NCI-H1092 (cell line): ENCODE measurements around the gene CFI.

Source experiments
- DNase-seq: peaks from one replicate; lab custom pipeline; 2025; lab: John Stamatoyannopoulos, UW

Gene CFI

GRCh38 chr4:109801895-109802319 lies at the start of gene CFI:
Gene CFI, minus strand, starts transcription at chr4:109801999. Its CDS starts 28 bp downstream, at chr4:109801971.
- DNase-seq, result no peak

GRCh38 chr4:109850601-109851000 lies 48.8 kb upstream of the CFI start:
- no peak for DNase-seq

- DNase-seq, result no peak
Measured at GRCh38 chr4:109848501-109848900, 46.7 kb upstream of the CFI start.

GRCh38 chr4:109847896-109848442 lies 46.2 kb upstream of the CFI start, which contains the start of gene LRIT3:
Gene LRIT3, plus strand, starts transcription at chr4:109848107. Its CDS starts 95 bp downstream, at chr4:109848202.
- no peak for DNase-seq

- no peak for DNase-seq
Measured at GRCh38 chr4:109846395-109847098, 44.7 kb upstream of the CFI start.

- DNase-seq, result no peak
Measured at GRCh38 chr4:109836985-109837384, 35.2 kb upstream of the CFI start.

GRCh38 chr4:109833756-109834155 lies 32.0 kb upstream of the CFI start:
- no peak for DNase-seq

- no peak for DNase-seq
Measured at GRCh38 chr4:109827672-109828071, 25.9 kb upstream of the CFI start, which contains the start of gene RRH. Gene RRH, plus strand, starts transcription at chr4:109827972. Its CDS starts 56 bp downstream, at chr4:109828028.

GRCh38 chr4:109826719-109827118 lies 24.9 kb upstream of the CFI start:
- DNase-seq, result no peak

- no peak for DNase-seq
Measured at GRCh38 chr4:109821185-109821584, 19.4 kb upstream of the CFI start.

GRCh38 chr4:109820563-109820962 lies 18.8 kb upstream of the CFI start:
- DNase-seq, result no peak

GRCh38 chr4:109818268-109818667 lies 16.5 kb upstream of the CFI start:
- no peak for DNase-seq

- no peak for DNase-seq
Measured at GRCh38 chr4:109816894-109817293, 15.1 kb upstream of the CFI start.

GRCh38 chr4:109816082-109816442 lies 14.3 kb upstream of the CFI start:
- DNase-seq, result no peak

GRCh38 chr4:109815151-109816081 lies 13.6 kb upstream of the CFI start, which contains the start of gene GAR1:
Gene GAR1, plus strand, starts transcription at chr4:109815762. Its CDS starts 403 bp downstream, at chr4:109816165.
- DNase-seq, result peak; percentile 86

GRCh38 chr4:109811707-109812106 lies 9.9 kb upstream of the CFI start:
- DNase-seq, result no peak

GRCh38 chr4:109810552-109811387 lies 9.0 kb upstream of the CFI start:
- DNase-seq, result no peak

GRCh38 chr4:109809655-109810054 lies 7.9 kb upstream of the CFI start:
- no peak for DNase-seq

- peak; percentile 12 for DNase-seq
Measured at GRCh38 chr4:109803924-109804571, 2.2 kb upstream of the CFI start.

- no peak for DNase-seq
Measured at GRCh38 chr4:109801099-109801789, 555 bp downstream of the CFI start.
